ENCODE data around the gene TRABD2A.

- TF ChIP-seq CTCF (IDR thresholded peaks at IDR 0.05), result no peak
- TF ChIP-seq POLR2A (IDR thresholded peaks at IDR 0.05), result no peak
These were observed 101.8 kb downstream of the TRABD2A start for GRCh38 chr2:84778911-84779690.

All from prostate gland (tissue), 2 donors.